Keratinocyte (primary cell): Measurements from ENCODE around the gene LEP.

Experiments
- CTCF ChIP-seq, 3 experiments: IDR thresholded peaks in 1 of 3; conservative IDR thresholded peaks in 1 of 3; optimal IDR thresholded peaks in 1 of 3; 2 replicates in 2 of 3; 3 replicates in 1 of 3; pipeline versions ENCODE3 to v1.5.1; 2011; ENCODE audit warnings: low read length in 3 of 3, mild to moderate bottlenecking in 3 of 3, moderate library complexity in 2 of 3, control low read depth in 1 of 3, inconsistent platforms in 1 of 3; ENCODE audit not compliant: insufficient read depth in 2 of 3; ENCODE audit errors: extremely low read depth in 1 of 3
- EZH2 ChIP-seq: IDR thresholded peaks from one replicate; pipeline ENCODE4 v1.6.1; 2012; ENCODE audit warnings: inconsistent platforms, mild to moderate bottlenecking, low read length, moderate library complexity

GRCh38 chr7:128265906-128266300, 24.8 kb downstream of the LEP start:
- TF ChIP-seq CTCF (optimal IDR thresholded peaks at IDR 0.05 in 1 of 3, IDR thresholded peaks at IDR 0.05 in 1 of 3, conservative IDR thresholded peaks at IDR 0.05 in 1 of 3; ENCODE audit: extremely low read depth in 1 of 3, insufficient read depth in 2 of 3, low read length in 3 of 3): no peak
- TF ChIP-seq EZH2: no peak
